H1 (cell line): ENCODE data around the gene MIEN1. TPM values are rescaled to one million over a fixed set of nuclear protein-coding genes. Genes with fewer than 3 reads are reported as not detected.

Source experiments
- CTCF ChIA-PET: fragments of 300-600 bp; sonication (Branson Sonifier 250); formaldehyde crosslinking; loops from one replicate; lab custom pipeline; 2021; ENCODE audit not compliant: partially characterized antibody; lab: Charles Lee
- POLR2A ChIA-PET: fragments of 300-600 bp; sonication (Branson Sonifier 250); formaldehyde crosslinking; loops from one replicate; lab custom pipeline; 2021; ENCODE audit warnings: inconsistent platforms; ENCODE audit not compliant: partially characterized antibody; lab: Charles Lee
- DNase-seq, 2 experiments: peaks; one replicate each; pipeline versions ENCODE4 v3.0.0 to v3.0.0-alpha.2; 2010 to 2022; ENCODE audit warnings: low spot score in 2 of 2, low read depth in 1 of 2, mixed read lengths in 1 of 2
- FAIRE-seq: peaks from 2 replicates; lab custom pipeline; 2011; peaks lifted over from hg19 to GRCh38; lab: Jason Lieb, UNC
- H2AFZ ChIP-seq: 2 replicates; pipeline ENCODE4 v1.8.1; 2012; ENCODE audit warnings: low read length, inconsistent platforms
- H2AK5ac ChIP-seq: 2 replicates; pipeline ENCODE4 v1.6.1; 2013; ENCODE audit warnings: low read depth, low read length
- H2BK120ac ChIP-seq: replicated peaks from 2 replicates; pipeline ENCODE3; 2013; ENCODE audit warnings: low read depth, low read length, inconsistent platforms
- H2BK12ac ChIP-seq: 2 replicates; pipeline ENCODE4 v1.6.1; 2013; ENCODE audit warnings: low read depth, low read length
- H2BK15ac ChIP-seq: 2 replicates; pipeline ENCODE4 v1.6.1; 2013; ENCODE audit warnings: low read length
- H2BK20ac ChIP-seq: 2 replicates; pipeline ENCODE4 v1.6.1; 2013; ENCODE audit warnings: low read length
- H2BK5ac ChIP-seq: 2 replicates; pipeline ENCODE4 v1.6.1; 2013; ENCODE audit warnings: low read depth, low read length
- H3K14ac ChIP-seq: 2 replicates; pipeline ENCODE4 v1.6.1; 2013; ENCODE audit warnings: inconsistent platforms; ENCODE audit not compliant: insufficient read length
- H3K18ac ChIP-seq: 2 replicates; pipeline ENCODE4 v1.6.1; 2013; ENCODE audit warnings: low read length; ENCODE audit errors: extremely low read depth
- H3K23ac ChIP-seq: 2 replicates; pipeline ENCODE4 v1.6.1; 2013; ENCODE audit warnings: inconsistent platforms; ENCODE audit not compliant: insufficient read length
- H3K23me2 ChIP-seq: 2 replicates; pipeline ENCODE4 v1.6.1; 2013; ENCODE audit warnings: low read depth, low read length
- H3K27ac ChIP-seq: 2 replicates; pipeline ENCODE4 v1.6.1; 2011; ENCODE audit warnings: low read depth, low read length, inconsistent platforms
- H3K27me3 ChIP-seq, 4 experiments: replicated peaks in 1 of 4; 1 replicate in 1 of 4; 2 replicates in 3 of 4; pipeline versions ENCODE4 v1.6.1 to v1.8.1; 2011 to 2013; ENCODE audit warnings: low read length in 3 of 4, mild to moderate bottlenecking in 3 of 4, inconsistent platforms in 2 of 4, mixed read lengths in 2 of 4, moderate library complexity in 1 of 4; ENCODE audit not compliant: control insufficient read depth in 3 of 4, insufficient read depth in 3 of 4; ENCODE audit errors: extremely low read depth in 1 of 4
- H3K36me3 ChIP-seq, 4 experiments: 2 replicates each; pipeline versions ENCODE4 v1.6.1 to v1.8.1; 2011 to 2013; ENCODE audit warnings: mild to moderate bottlenecking in 4 of 4, low read length in 3 of 4, moderate library complexity in 2 of 4, control low read depth in 1 of 4, inconsistent platforms in 1 of 4; ENCODE audit not compliant: insufficient read depth in 4 of 4, control insufficient read depth in 2 of 4
- H3K4ac ChIP-seq: replicated peaks from 2 replicates; pipeline ENCODE3; 2013; ENCODE audit warnings: low read length, low read depth, mixed read lengths, inconsistent platforms; ENCODE audit not compliant: insufficient read length
- H3K4me1 ChIP-seq, 4 experiments: replicated peaks in 1 of 4; 1 replicate in 1 of 4; 2 replicates in 3 of 4; pipeline versions ENCODE4 v1.6.1 to v1.8.1; 2011 to 2013; ENCODE audit warnings: low read length in 3 of 4, inconsistent platforms in 2 of 4, mixed read lengths in 1 of 4; ENCODE audit not compliant: insufficient read depth in 4 of 4, control insufficient read depth in 3 of 4
- H3K4me2 ChIP-seq, 2 experiments: 2 replicates each; pipeline versions ENCODE4 v1.6.1 to v1.8.1; 2011 to 2013; ENCODE audit warnings: low read depth in 2 of 2, low read length in 2 of 2, control low read depth in 1 of 2, inconsistent platforms in 1 of 2, mild to moderate bottlenecking in 1 of 2; ENCODE audit not compliant: insufficient read depth in 1 of 2
- H3K4me3 ChIP-seq, 4 experiments: fragments of 200-600, 300-600 bp in 1 of 4; sonication (generic), shearing (Covaris generic), sonication (Bioruptor Twin) in 1 of 4; 2 replicates each; pipeline versions ENCODE4 v1.5.1 to v1.8.1; 2011 to 2016; ENCODE audit warnings: low read length in 4 of 4, low read depth in 3 of 4, control low read depth in 2 of 4, inconsistent platforms in 2 of 4, mild to moderate bottlenecking in 2 of 4, mixed read lengths in 1 of 4, moderate library complexity in 1 of 4; ENCODE audit not compliant: insufficient read depth in 2 of 4; ENCODE audit errors: extremely low read depth in 1 of 4
- H3K56ac ChIP-seq: replicated peaks from 2 replicates; pipeline ENCODE3; 2013; ENCODE audit warnings: low read depth, mild to moderate bottlenecking, mixed read lengths, low read length, inconsistent platforms; ENCODE audit not compliant: insufficient read length
- H3K79me1 ChIP-seq: 2 replicates; pipeline ENCODE4 v1.6.1; 2013; ENCODE audit warnings: low read depth, low read length, control low read depth
- H3K79me2 ChIP-seq, 2 experiments: 2 replicates each; pipeline versions ENCODE4 v1.6.1 to v1.8.1; 2012 to 2013; ENCODE audit warnings: low read length in 2 of 2, mild to moderate bottlenecking in 2 of 2, inconsistent platforms in 1 of 2; ENCODE audit not compliant: insufficient read depth in 2 of 2, control insufficient read depth in 1 of 2
- H3K9ac ChIP-seq, 4 experiments: replicated peaks in 1 of 4; 1 replicate in 1 of 4; 2 replicates in 3 of 4; pipeline versions ENCODE4 v1.6.1 to v1.8.1; 2011 to 2013; ENCODE audit warnings: low read depth in 3 of 4, low read length in 3 of 4, control low read depth in 2 of 4, mild to moderate bottlenecking in 2 of 4, moderate library complexity in 2 of 4, inconsistent platforms in 1 of 4; ENCODE audit errors: extremely low read depth in 1 of 4
- H3K9me3 ChIP-seq, 2 experiments: 2 replicates each; pipeline versions ENCODE4 v1.6.1 to v1.8.1; 2012 to 2013; ENCODE audit warnings: mild to moderate bottlenecking in 2 of 2, moderate library complexity in 2 of 2, control low read depth in 1 of 2, inconsistent platforms in 1 of 2, low read depth in 1 of 2, low read length in 1 of 2, mixed read lengths in 1 of 2; ENCODE audit not compliant: insufficient read depth in 2 of 2
- H4K20me1 ChIP-seq, 2 experiments: replicated peaks in 1 of 2; 2 replicates each; pipeline versions ENCODE3 to v1.8.1; 2011 to 2013; ENCODE audit warnings: inconsistent platforms in 2 of 2, low read length in 2 of 2, mild to moderate bottlenecking in 1 of 2; ENCODE audit not compliant: insufficient read depth in 2 of 2, control insufficient read depth in 1 of 2
- H4K5ac ChIP-seq: 2 replicates; pipeline ENCODE4 v1.6.1; 2013; ENCODE audit warnings: low read length, low read depth, mixed read lengths, inconsistent platforms; ENCODE audit not compliant: insufficient read length
- H4K8ac ChIP-seq: 2 replicates; pipeline ENCODE4 v1.8.0; 2013; ENCODE audit warnings: mild to moderate bottlenecking, moderate library complexity, low read length, inconsistent platforms; ENCODE audit not compliant: insufficient read depth; ENCODE audit errors: extremely low read depth
- H4K91ac ChIP-seq: replicated peaks from 2 replicates; pipeline ENCODE3; 2013; ENCODE audit warnings: low read length, mixed read lengths, inconsistent platforms; ENCODE audit not compliant: insufficient read length
- BACH1 ChIP-seq: IDR thresholded peaks from 2 replicates; pipeline ENCODE4 v1.6.1; 2012; ENCODE audit warnings: low read length, improper control_type of control experiment
- BRCA1 ChIP-seq: IDR thresholded peaks from 2 replicates; pipeline ENCODE4 v1.6.1; 2012; ENCODE audit warnings: low read depth, low read length, improper control_type of control experiment
- CBX5 ChIP-seq: fragments of 300-800, 300-1000 bp; sonication (generic); IDR thresholded peaks from 2 replicates; pipeline ENCODE4 v1.7.1; 2016; ENCODE audit warnings: antibody characterized with exemption, low read length, low read depth
- CEBPB ChIP-seq: IDR thresholded peaks from 2 replicates; pipeline ENCODE4 v1.6.1; 2012; ENCODE audit warnings: low read depth, low read length
- CREB1 ChIP-seq: IDR thresholded peaks from 2 replicates; pipeline ENCODE4 v1.6.1; 2012; ENCODE audit warnings: inconsistent platforms
- CTBP2 ChIP-seq: IDR thresholded peaks from 2 replicates; pipeline ENCODE4 v1.7.0; 2011; ENCODE audit warnings: borderline replicate concordance, mild to moderate bottlenecking, moderate library complexity, mixed read lengths, low read length; ENCODE audit not compliant: insufficient read depth, insufficient read length
- FOSL1 ChIP-seq: IDR thresholded peaks from 2 replicates; pipeline ENCODE4 v1.6.1; 2011; ENCODE audit warnings: mild to moderate bottlenecking, low read depth, low read length, moderate library complexity; ENCODE audit not compliant: insufficient read depth
- GTF2F1 ChIP-seq: IDR thresholded peaks from 2 replicates; pipeline ENCODE4 v1.6.1; 2012; ENCODE audit warnings: low read depth, low read length, improper control_type of control experiment, borderline replicate concordance
- MAFK ChIP-seq: IDR thresholded peaks from 2 replicates; pipeline ENCODE4 v1.6.1; 2012; ENCODE audit warnings: low read depth, mild to moderate bottlenecking, improper control_type of control experiment, low read length
- SAP30 ChIP-seq: fragments of 300-600 bp; sonication (generic); IDR thresholded peaks from 2 replicates; pipeline ENCODE4 v1.7.1; 2012; ENCODE audit warnings: low read length, moderate library complexity, mild to moderate bottlenecking, inconsistent platforms; ENCODE audit not compliant: insufficient read depth, insufficient replicate concordance
- SIN3A ChIP-seq, 2 experiments: IDR thresholded peaks in 1 of 2; conservative IDR thresholded peaks in 1 of 2; 2 replicates each; pipeline ENCODE4 v1.6.1; 2011 to 2012; ENCODE audit warnings: low read length in 2 of 2, improper control_type of control experiment in 1 of 2, low read depth in 1 of 2, mild to moderate bottlenecking in 1 of 2
- TBP ChIP-seq: IDR thresholded peaks from 2 replicates; pipeline ENCODE4 v1.6.1; 2011; ENCODE audit warnings: low read depth, low read length, improper control_type of control experiment
- WGBS, 2 experiments: shearing (Covaris generic) in 1 of 2; methylation state at CpG; one replicate each; pipeline versions ENCODE4 v1.1.6 to v1.1.7; 2013 to 2015; ENCODE audit warnings: low lambda C conversion rate in 2 of 2, mixed read lengths in 2 of 2, inconsistent platforms in 1 of 2, low coverage in 1 of 2, missing lambda C conversion rate in 1 of 2; ENCODE audit not compliant: insufficient replicate concordance in 2 of 2, insufficient coverage in 1 of 2, insufficient read length in 1 of 2; ENCODE audit errors: extremely low coverage in 1 of 2, missing lambda C conversion rate in 1 of 2; 5-methylcytosine and 5-hydroxymethylcytosine counted together
- polyA plus RNA-seq, 7 experiments: library from polyadenylated mRNA; depleted of rRNA in 3 of 7; stranded (reverse) in 5 of 7; unstranded in 2 of 7; fragments of >200 nt in 5 of 7; fragments of 200-250 nt in 2 of 7; gene quantifications; 1 replicate in 5 of 7; 2 replicates in 1 of 7; 4 replicates in 1 of 7; pipeline versions ENCODE4 v1.2.1 to v1.2.3, GENCODE V29; 2011 to 2013; ENCODE audit warnings: missing spikeins in 2 of 7, mixed read lengths in 2 of 7
- total RNA-seq: library from RNA; stranded (reverse); fragmentation: NEBNext Ultra II Directional; extraction: Animal tissue kit (Norgen Biotek cat#: 25700); gene quantifications from 2 replicates; pipeline ENCODE4 v1.2.1, GENCODE V29; 2021

Gene MIEN1
- total and polyA plus RNA-seq, 2 of the 8 experiments (the other 6 are each of a cell fraction or from before 2014, with no cell fraction given) = 29.6 to 54.9 TPM

DNA sequence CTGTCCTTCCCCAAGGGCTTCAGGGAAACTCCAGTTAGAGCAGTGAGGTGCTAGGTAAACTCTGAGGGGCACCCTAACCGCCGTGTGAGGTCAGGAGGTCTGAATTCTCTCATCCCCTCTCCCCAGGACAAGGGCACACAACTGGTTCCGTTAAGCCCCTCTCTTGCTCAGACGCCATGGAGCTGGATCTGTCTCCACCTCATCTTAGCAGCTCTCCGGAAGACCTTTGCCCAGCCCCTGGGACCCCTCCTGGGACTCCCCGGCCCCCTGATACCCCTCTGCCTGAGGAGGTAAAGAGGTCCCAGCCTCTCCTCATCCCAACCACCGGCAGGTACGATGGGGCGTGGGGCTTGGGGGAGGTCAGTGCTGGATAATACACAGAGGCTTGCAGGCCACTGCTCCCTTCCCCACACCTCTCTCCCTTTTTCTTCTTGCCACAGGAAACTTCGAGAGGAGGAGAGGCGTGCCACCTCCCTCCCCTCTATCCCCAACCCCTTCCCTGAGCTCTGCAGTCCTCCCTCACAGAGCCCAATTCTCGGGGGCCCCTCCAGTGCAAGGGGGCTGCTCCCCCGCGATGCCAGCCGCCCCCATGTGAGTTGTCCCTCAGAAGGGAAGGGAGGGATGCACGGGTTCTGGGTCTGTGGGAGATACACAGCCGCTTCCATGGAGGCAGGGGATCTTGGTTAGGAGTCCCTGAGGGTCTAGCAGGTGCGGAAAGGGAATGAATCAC, 12.0 kb upstream of the MIEN1 start:
- peaks cover 9% of the 10 kb centered on the region for H3K79me1 ChIP-seq
- H2BK12ac ChIP-seq = no peak overlapping the region
- no peak overlapping the region for H3K23ac ChIP-seq
- H4K8ac ChIP-seq = no peak overlapping the region
- no peak overlapping the region for H3K4me2 ChIP-seq
- H3K4me3 ChIP-seq = no peak overlapping the region
- DNase-seq (no peak), FAIRE-seq (no peak)
- H2AFZ ChIP-seq = no peak overlapping the region
- no peak overlapping the region for H3K4ac ChIP-seq
- no peak overlapping the region for H4K5ac ChIP-seq
- no peak overlapping the region for H4K91ac ChIP-seq
- POLR2A ChIA-PET = interaction anchor here (0.8 to 1.3 kb wide), 2 partner anchors 9 to 13 kb away, joined by 3 to 4 read pairs; no protein-coding TSS in a partner anchor
- no peaks in the 10 kb centered on the region for H3K27me3 ChIP-seq
- H3K36me3 ChIP-seq = peaks cover 4 to 38% (median 31%) of the 10 kb centered on the region in 4 experiments; a peak in 6 of 8 replicates
- H3K4me1 ChIP-seq = peaks cover 5 to 27% (median 23%) of the 10 kb centered on the region in 4 experiments
- peaks cover 0 to 16% of the 10 kb centered on the region in 2 experiments; a peak in 2 of 4 replicates for H3K79me2 ChIP-seq
- H2AK5ac ChIP-seq = 0 out of 2 replicates have a peak overlapping the region, but pooled peaks have one; percentile 25
- H2BK15ac ChIP-seq = no peak overlapping the region; the same call in 1 of the 2 replicates
- no peaks in the 10 kb centered on the region for H3K9me3 ChIP-seq
- no peak overlapping the region for H2BK20ac ChIP-seq
- H2BK120ac ChIP-seq = no peak overlapping the region
- CTCF ChIA-PET = interaction anchor here (0.9 to 1.6 kb wide), 5 partner anchors 10 to 109 kb away, joined by 3 to 6 read pairs (median 3); no protein-coding TSS in a partner anchor
- H3K56ac ChIP-seq = peak overlapping the region; percentile 2
- no peak overlapping the region for H3K9ac ChIP-seq
- peaks cover 23% of the 10 kb centered on the region for H3K23me2 ChIP-seq
- peak overlapping the region; percentile 24; the same call in 1 of the 2 replicates for H2BK5ac ChIP-seq
- H3K27ac ChIP-seq = no peak overlapping the region
- no peak overlapping the region for H3K14ac ChIP-seq
- WGBS, 2 experiments = 87% methylated on average over 16 of the region's 18 CpGs; no CpG with 5 or more reads in 1 of the 2 experiments
- peak overlapping the region; percentile 16; the same call in 1 of the 2 replicates for H3K18ac ChIP-seq
- no peaks in the 10 kb centered on the region for H4K20me1 ChIP-seq
- TF ChIP-seq CEBPB = no peak
- TF ChIP-seq MAFK = no peak
- no peak for TF ChIP-seq CTBP2
- no peak for TF ChIP-seq GTF2F1
- no peak for TF ChIP-seq CBX5
- no peak for TF ChIP-seq BRCA1
- TF ChIP-seq TBP = no peak
- no peak for TF ChIP-seq FOSL1
- TF ChIP-seq SIN3A (conservative IDR thresholded peaks at IDR 0.05 in 1 of 2, IDR thresholded peaks at IDR 0.05 in 1 of 2; ENCODE audit: low read depth in 1 of 2, low read length in 2 of 2) = no peak
- TF ChIP-seq CREB1 = no peak
- no peak for TF ChIP-seq BACH1
- TF ChIP-seq SAP30 = no peak
